ENCODE data around the gene KCNK3. TPM values are rescaled to one million over a fixed set of nuclear protein-coding genes. Genes with fewer than 3 reads are reported as not detected.

KCNK3 gene
- polyA plus RNA-seq, 10 donors: 0.60 to 1.8 (median 1.2) TPM

- DNase-seq: no peak
These were observed 86.0 kb downstream of the KCNK3 start for GRCh38 chr2:26778507-26778906.

- DNase-seq: no peak
These were observed 87.8 kb downstream of the KCNK3 start for GRCh38 chr2:26780203-26780760.

Other genes with a start within 250 kb of the KCNK3 start
- 10 to 100 TPM; 10.4 to 32.8 (median 19.3) TPM for gene OTOF, start 214.6 kb upstream of the KCNK3 start, polyA plus RNA-seq (ENCODE audit: insufficient read length in 10 of 10)
- not detected for gene CIB4, start 51.4 kb upstream of the KCNK3 start, polyA plus RNA-seq (ENCODE audit: insufficient read length in 10 of 10)
- gene SLC35F6, start 71.6 kb downstream of the KCNK3 start, polyA plus RNA-seq (ENCODE audit: insufficient read length in 10 of 10): 10 to 100 TPM in 1 of 10 donors, 1 to 10 TPM in 9; 7.5 to 10.0 (median 8.5) TPM
- gene CENPA, start 93.3 kb downstream of the KCNK3 start, polyA plus RNA-seq (ENCODE audit: insufficient read length in 10 of 10): 10 to 100 TPM in 2 of 10 donors, 1 to 10 TPM in 8; 5.3 to 12.9 (median 6.9) TPM
- 10 to 100 TPM; 11.1 to 32.7 (median 22.1) TPM for gene DPYSL5, start 155.4 kb downstream of the KCNK3 start, polyA plus RNA-seq (ENCODE audit: insufficient read length in 10 of 10)

Data from muscle of back (tissue), 11 donors.